ENCODE results near the gene ASB1.

- TF ChIP-seq ZFP41 (tag by site-specific recombination; IDR thresholded peaks at IDR 0.05; ENCODE audit: borderline replicate concordance) (no peak), PRDM4 (tag by site-specific recombination; IDR thresholded peaks at IDR 0.05) (no peak), ZNF518A (tag by site-specific recombination; conservative IDR thresholded peaks at IDR 0.05; ENCODE audit: low read depth) (no peak), ZBTB49 (tag by site-specific recombination; IDR thresholded peaks at IDR 0.05; ENCODE audit: low read depth) (no peak), ZNF10 (tag by site-specific recombination; IDR thresholded peaks at IDR 0.05) (no peak), ZNF660 (tag by site-specific recombination; IDR thresholded peaks at IDR 0.05) (no peak), CTCF (tag by site-specific recombination; IDR thresholded peaks at IDR 0.05) (no peak), PBX3 (CRISPR knock-in tag; IDR thresholded peaks at IDR 0.05) (no peak), ZNF76 (tag by site-specific recombination; IDR thresholded peaks at IDR 0.05; ENCODE audit: borderline replicate concordance, low read depth) (no peak)
These were observed 20.3 kb upstream of the ASB1 start for GRCh38 chr2:238406221-238406997.

All from HEK293 (cell line).